NB4 (cell line): ENCODE results near the gene TSPAN2.

ENCODE experiments used
- DNase-seq: peaks from one replicate; pipeline ENCODE4 v3.0.0; 2010; ENCODE audit warnings: low read depth
- H3K4me3 ChIP-seq: one replicate; pipeline ENCODE4 v1.5.1; 2011; ENCODE audit warnings: mild to moderate bottlenecking, low read depth, low read length, moderate library complexity
- MYC ChIP-seq: IDR thresholded peaks from 2 replicates; pipeline ENCODE4 v1.6.1; 2011; ENCODE audit warnings: low read depth, low read length
- POLR2A ChIP-seq: IDR thresholded peaks from 2 replicates; pipeline ENCODE4 v1.6.1; 2011; ENCODE audit warnings: mild to moderate bottlenecking; ENCODE audit not compliant: insufficient read length; ENCODE audit errors: extremely low read depth
- TF ChIP-seq, protein P1 (sequence below): IDR thresholded peaks from one replicate; pipeline ENCODE4 v1.5.1; 2012; ENCODE audit warnings: low read depth, low read length
- TF ChIP-seq, protein P2 (sequence below): IDR thresholded peaks from 2 replicates; pipeline ENCODE4 v1.6.1; 2011; ENCODE audit warnings: low read depth, low read length

TSPAN2 gene

DNA sequence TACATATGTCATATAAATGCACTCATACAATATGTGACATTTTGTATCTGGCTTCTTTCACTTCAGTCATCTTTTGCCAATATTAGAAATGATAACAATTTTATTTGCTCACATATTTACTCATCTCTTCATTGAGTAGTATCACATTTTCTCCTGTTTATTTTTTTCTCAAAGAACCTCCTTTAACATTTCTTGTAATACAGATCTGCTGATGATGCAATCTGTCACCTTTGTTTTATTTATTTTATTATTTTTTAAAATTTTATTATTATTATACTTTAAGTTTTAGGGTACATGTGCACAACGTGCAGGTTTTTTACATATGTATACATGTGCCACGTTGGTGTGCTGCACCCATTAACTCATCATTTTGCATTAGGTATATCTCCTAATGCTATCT is 75.5 kb downstream of the TSPAN2 start:
- H3K4me3 ChIP-seq, result no peak overlapping the region
- TF ChIP-seq POLR2A, result no peak
- TF ChIP-seq, protein P1, sequence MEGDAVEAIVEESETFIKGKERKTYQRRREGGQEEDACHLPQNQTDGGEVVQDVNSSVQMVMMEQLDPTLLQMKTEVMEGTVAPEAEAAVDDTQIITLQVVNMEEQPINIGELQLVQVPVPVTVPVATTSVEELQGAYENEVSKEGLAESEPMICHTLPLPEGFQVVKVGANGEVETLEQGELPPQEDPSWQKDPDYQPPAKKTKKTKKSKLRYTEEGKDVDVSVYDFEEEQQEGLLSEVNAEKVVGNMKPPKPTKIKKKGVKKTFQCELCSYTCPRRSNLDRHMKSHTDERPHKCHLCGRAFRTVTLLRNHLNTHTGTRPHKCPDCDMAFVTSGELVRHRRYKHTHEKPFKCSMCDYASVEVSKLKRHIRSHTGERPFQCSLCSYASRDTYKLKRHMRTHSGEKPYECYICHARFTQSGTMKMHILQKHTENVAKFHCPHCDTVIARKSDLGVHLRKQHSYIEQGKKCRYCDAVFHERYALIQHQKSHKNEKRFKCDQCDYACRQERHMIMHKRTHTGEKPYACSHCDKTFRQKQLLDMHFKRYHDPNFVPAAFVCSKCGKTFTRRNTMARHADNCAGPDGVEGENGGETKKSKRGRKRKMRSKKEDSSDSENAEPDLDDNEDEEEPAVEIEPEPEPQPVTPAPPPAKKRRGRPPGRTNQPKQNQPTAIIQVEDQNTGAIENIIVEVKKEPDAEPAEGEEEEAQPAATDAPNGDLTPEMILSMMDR, result no peak
- TF ChIP-seq, protein P2, sequence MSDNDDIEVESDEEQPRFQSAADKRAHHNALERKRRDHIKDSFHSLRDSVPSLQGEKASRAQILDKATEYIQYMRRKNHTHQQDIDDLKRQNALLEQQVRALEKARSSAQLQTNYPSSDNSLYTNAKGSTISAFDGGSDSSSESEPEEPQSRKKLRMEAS, result no peak
- no peak for TF ChIP-seq MYC
- DNase-seq, result no peak

DNA sequence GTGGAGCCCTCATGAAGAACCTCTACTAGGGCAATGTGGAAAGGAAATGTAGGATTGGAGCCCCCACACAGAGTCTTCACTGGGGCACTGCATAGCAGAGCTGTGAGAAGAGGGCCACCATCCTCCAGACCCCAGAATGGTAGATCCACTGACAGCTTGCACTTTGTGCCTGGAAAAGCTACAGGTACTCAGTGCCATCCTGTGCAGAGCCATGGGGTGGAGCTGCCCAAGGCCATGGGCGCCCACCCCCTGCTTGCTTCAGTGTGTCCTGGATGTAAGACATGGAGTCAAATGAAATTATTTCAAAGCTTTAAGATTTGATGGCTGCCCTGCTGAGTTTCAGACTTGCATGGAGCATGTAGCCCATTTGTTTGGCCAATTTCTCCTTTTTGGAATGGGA is 76.9 kb downstream of the TSPAN2 start:
- H3K4me3 ChIP-seq, result no peak overlapping the region
- TF ChIP-seq, protein P2, result no peak
- no peak for TF ChIP-seq POLR2A
- no peak for TF ChIP-seq MYC
- TF ChIP-seq, protein P1, result no peak
- DNase-seq, result no peak

DNA sequence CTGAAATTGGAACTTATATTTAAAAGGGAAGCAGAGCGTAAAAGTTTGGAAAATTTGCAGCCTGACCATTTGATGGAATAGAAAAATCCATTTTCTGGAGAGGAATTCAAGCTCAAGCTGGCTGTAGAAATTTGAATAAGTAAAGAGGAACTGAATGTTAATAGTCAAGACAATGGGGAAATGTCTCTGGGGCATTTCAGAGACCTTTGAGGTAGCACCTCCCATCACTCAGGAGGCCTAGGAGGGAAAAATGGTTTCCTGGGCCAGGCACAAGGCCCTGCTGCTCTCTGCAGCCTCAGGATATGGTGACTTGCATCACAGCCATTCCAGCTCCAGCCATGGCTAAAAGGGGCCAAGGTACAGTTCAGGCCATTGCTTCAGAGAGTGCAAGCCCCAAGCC is 77.3 kb downstream of the TSPAN2 start:
- peak; percentile 31 for DNase-seq
- no peak overlapping the region for H3K4me3 ChIP-seq
- TF ChIP-seq, protein P1, result no peak
- TF ChIP-seq POLR2A (no peak), MYC (no peak)
- TF ChIP-seq, protein P2, result no peak

DNA sequence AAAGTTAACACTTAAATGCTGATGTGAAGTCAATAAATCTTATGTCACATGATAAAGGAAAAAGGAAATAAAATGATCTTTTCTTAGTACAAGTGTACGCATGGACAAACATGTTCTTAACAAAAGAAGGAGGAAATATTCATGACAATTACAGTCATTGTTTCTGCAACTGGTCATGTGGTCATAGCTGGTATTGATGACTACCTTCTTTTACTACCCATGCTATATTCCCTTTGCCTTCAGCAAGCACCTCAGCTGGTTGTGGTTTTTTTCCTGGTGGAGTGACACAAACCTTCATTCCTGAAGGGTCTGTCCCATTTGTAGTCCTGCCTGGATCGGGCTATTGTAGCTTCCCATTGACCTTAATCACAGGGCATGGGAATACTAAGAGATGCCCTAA is 83.1 kb downstream of the TSPAN2 start:
- H3K4me3 ChIP-seq, result no peak overlapping the region
- no peak for DNase-seq
- no peak for TF ChIP-seq MYC
- TF ChIP-seq POLR2A, result no peak
- TF ChIP-seq, protein P1, result no peak
- TF ChIP-seq, protein P2, result no peak
